ENCODE results near the gene CGNL1.

- TF ChIP-seq CTCF (IDR thresholded peaks at IDR 0.05; ENCODE audit: low read length) (no peak), EZH2 (optimal IDR thresholded peaks at IDR 0.05; ENCODE audit: low read depth, low read length) (no peak), EZH2phosphoT487 (IDR thresholded peaks at IDR 0.05; ENCODE audit: low read length) (no peak)
Measured at GRCh38 chr15:57525581-57525980, 149.3 kb downstream of the CGNL1 start.
